NB4 (cell line): ENCODE data around the gene DPP10.

Experiments used
- POLR2A ChIP-seq: IDR thresholded peaks from 2 replicates; pipeline ENCODE4 v1.6.1; 2011; ENCODE audit warnings: mild to moderate bottlenecking; ENCODE audit not compliant: insufficient read length; ENCODE audit errors: extremely low read depth
- TF ChIP-seq, protein P1 (sequence below): IDR thresholded peaks from one replicate; pipeline ENCODE4 v1.5.1; 2012; ENCODE audit warnings: low read depth, low read length
- TF ChIP-seq, protein P2 (sequence below): IDR thresholded peaks from 2 replicates; pipeline ENCODE4 v1.6.1; 2011; ENCODE audit warnings: low read depth, low read length

DNA sequence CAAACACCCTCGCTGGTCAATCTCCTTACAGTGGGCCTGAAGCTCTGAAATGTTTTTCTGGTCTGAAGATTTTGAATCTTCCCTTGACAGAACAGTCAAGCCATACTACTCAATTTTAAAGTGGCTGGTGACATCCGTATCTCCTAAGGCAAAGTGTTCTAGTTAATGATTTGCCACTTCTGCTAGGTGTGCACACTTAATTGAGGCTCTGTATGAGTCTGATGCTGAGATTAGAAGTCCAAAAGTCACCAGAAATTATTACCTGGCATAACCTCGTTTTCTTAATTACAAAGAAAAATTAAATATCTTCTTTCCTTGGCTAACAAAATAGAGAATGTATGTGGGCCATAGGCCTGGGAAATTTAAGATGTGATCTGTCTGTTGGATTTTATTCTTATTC, 104.1 kb downstream of the DPP10 start:
- TF ChIP-seq, protein P1, sequence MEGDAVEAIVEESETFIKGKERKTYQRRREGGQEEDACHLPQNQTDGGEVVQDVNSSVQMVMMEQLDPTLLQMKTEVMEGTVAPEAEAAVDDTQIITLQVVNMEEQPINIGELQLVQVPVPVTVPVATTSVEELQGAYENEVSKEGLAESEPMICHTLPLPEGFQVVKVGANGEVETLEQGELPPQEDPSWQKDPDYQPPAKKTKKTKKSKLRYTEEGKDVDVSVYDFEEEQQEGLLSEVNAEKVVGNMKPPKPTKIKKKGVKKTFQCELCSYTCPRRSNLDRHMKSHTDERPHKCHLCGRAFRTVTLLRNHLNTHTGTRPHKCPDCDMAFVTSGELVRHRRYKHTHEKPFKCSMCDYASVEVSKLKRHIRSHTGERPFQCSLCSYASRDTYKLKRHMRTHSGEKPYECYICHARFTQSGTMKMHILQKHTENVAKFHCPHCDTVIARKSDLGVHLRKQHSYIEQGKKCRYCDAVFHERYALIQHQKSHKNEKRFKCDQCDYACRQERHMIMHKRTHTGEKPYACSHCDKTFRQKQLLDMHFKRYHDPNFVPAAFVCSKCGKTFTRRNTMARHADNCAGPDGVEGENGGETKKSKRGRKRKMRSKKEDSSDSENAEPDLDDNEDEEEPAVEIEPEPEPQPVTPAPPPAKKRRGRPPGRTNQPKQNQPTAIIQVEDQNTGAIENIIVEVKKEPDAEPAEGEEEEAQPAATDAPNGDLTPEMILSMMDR = no peak
- TF ChIP-seq POLR2A = no peak
- TF ChIP-seq, protein P2, sequence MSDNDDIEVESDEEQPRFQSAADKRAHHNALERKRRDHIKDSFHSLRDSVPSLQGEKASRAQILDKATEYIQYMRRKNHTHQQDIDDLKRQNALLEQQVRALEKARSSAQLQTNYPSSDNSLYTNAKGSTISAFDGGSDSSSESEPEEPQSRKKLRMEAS = no peak
